ENCODE measurements around the gene EMILIN1. TPM values are rescaled to one million over a fixed set of nuclear protein-coding genes. Genes with fewer than 3 reads are reported as not detected.

The EMILIN1 gene
- total and polyA plus RNA-seq, 2 donors (not counting 1 experiment from before 2014, with no cell fraction given) = 0.24 to 0.52 TPM

DNA sequence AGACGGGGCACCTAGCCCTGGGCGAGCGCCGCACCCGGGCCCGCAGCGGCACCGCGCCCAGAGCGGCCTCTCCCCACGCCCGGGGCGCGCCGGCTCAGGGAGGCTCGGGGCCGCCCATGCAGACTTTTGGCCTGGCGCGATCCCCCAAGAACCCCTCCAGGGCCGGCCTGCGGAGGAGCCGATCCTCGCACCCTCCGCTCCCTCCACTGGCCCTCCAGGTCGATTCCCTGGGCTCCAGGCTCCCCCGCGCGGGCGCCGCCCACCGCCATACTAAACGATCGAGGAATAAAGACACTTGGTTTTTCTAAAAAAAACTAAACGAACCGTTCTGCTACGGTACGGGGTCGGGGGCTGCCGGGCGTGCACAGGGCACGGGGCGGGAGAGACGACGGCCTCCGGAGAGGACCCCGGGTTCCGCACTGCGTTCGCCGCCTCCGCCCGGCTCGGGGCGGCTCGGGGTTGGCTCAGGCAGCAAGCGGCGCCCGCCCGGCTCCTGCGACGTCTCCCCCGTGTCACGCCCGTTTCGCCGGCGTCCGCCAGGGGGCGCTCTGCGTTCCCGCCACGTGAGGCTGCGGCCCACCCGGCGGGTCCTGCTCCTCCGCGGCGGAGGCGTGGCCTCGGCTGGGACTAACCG, 7.8 kb downstream of the EMILIN1 start:
- no peaks in the 10 kb centered on the region for H3K9me3 ChIP-seq (ENCODE audit: control extremely low read depth in 1 of 3, control insufficient read depth in 2 of 3, insufficient read depth in 1 of 3, low read length in 2 of 3)
- Mint-ChIP-seq H3K27ac (peak overlapping the region; percentile 90), H3K4me3 (peak overlapping the region; percentile 91), H3K9me3 (ENCODE audit: insufficient read depth) (no peaks in the 10 kb centered on the region), H3K4me1 (peaks cover 24% of the 10 kb centered on the region), H3K27me3 (no peaks in the 10 kb centered on the region)
- H2AFZ ChIP-seq (ENCODE audit: insufficient read depth, low read depth, low read length, poor library complexity, severe bottlenecking) = peak overlapping the region; percentile 97
- peaks cover 4% of the 10 kb centered on the region for H3K79me2 ChIP-seq (ENCODE audit: control insufficient read depth, insufficient read depth, low read length)
- H3K4me1 ChIP-seq (ENCODE audit: control insufficient read depth in 2 of 2, insufficient read depth in 2 of 2, low read length in 2 of 2) = peaks cover 20 to 30% of the 10 kb centered on the region in 2 donors
- peak overlapping the region; percentile 97 for H3K4me2 ChIP-seq (replicated peaks; ENCODE audit: low read depth, low read length, poor library complexity, severe bottlenecking)
- peak overlapping the region; percentile 68 to 81 for H3K27ac ChIP-seq (ENCODE audit: low read length in 2 of 2)
- ATAC-seq (ENCODE audit: low read depth) (peak; percentile 91), DNase-seq (peak; percentile 97)
- H4K20me1 ChIP-seq (ENCODE audit: control insufficient read depth, insufficient read depth, low read length, poor library complexity, severe bottlenecking) = no peaks in the 10 kb centered on the region
- CTCF ChIA-PET = interaction anchor here (1.3 to 3.4 kb wide), 5 partner anchors 14 to 217 kb away, joined by 6 to 14 read pairs (median 8); partner anchors contain the start of gene OST4
- WGBS (ENCODE audit: insufficient coverage) = under 1% methylated on average over 81 of the region's 81 CpGs
- no peaks in the 10 kb centered on the region for H3K36me3 ChIP-seq (replicated peaks in 1 of 2; ENCODE audit: control extremely low read depth in 1 of 2, control insufficient read depth in 1 of 2, extremely low read depth in 1 of 2, insufficient read depth in 2 of 2, low read length in 1 of 2)
- TF ChIP-seq EZH2 (IDR thresholded peaks at IDR 0.05; ENCODE audit: borderline replicate concordance, insufficient read depth, low read depth, low read length, poor library complexity, severe bottlenecking) = no peak
- TF ChIP-seq, protein P1, sequence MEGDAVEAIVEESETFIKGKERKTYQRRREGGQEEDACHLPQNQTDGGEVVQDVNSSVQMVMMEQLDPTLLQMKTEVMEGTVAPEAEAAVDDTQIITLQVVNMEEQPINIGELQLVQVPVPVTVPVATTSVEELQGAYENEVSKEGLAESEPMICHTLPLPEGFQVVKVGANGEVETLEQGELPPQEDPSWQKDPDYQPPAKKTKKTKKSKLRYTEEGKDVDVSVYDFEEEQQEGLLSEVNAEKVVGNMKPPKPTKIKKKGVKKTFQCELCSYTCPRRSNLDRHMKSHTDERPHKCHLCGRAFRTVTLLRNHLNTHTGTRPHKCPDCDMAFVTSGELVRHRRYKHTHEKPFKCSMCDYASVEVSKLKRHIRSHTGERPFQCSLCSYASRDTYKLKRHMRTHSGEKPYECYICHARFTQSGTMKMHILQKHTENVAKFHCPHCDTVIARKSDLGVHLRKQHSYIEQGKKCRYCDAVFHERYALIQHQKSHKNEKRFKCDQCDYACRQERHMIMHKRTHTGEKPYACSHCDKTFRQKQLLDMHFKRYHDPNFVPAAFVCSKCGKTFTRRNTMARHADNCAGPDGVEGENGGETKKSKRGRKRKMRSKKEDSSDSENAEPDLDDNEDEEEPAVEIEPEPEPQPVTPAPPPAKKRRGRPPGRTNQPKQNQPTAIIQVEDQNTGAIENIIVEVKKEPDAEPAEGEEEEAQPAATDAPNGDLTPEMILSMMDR (IDR thresholded peaks at IDR 0.05) = peak; percentile 85
- peak overlapping the region; percentile 86 for H3K9ac ChIP-seq (ENCODE audit: low read length)
- no peaks in the 10 kb centered on the region for H3K27me3 ChIP-seq (replicated peaks in 1 of 4; ENCODE audit: control extremely low read depth in 1 of 4, control insufficient read depth in 3 of 4, insufficient read depth in 4 of 4, low read length in 3 of 4)
- POLR2A ChIA-PET = interaction anchor here (0.5 to 1.0 kb wide), 3 partner anchors 15 to 285 kb away, joined by 3 read pairs; partner anchors contain the start of gene OST4
- H3K4me3 ChIP-seq (ENCODE audit: control extremely low read depth in 1 of 5, extremely low read depth in 1 of 5, insufficient read depth in 1 of 5, low read depth in 2 of 5, low read length in 4 of 5) = peak overlapping the region in 4 of 5 experiments; percentile 62 to 91 (median 71)
- intact Hi-C loops (cut with micrococcal nuclease) = loop anchor here (1.0 to 10.0 kb wide), 12 partner anchors 10 to 1789 kb away; partner anchors contain the start of genes ABHD1, AGBL5, ASXL2 and CAD
